DOHH2 (cell line): ENCODE measurements around the gene SNX30.

ENCODE experiments used
- H3F3A ChIP-seq: fragments of 200-600 bp; sonication (generic), shearing (Covaris generic); 2 replicates; pipeline ENCODE4 v1.6.0; 2016; ENCODE audit warnings: antibody characterized with exemption, mild to moderate bottlenecking; ENCODE audit not compliant: control insufficient read depth, insufficient read depth
- H3K27ac ChIP-seq: fragments of 200-600 bp; sonication (generic); 2 replicates; pipeline ENCODE4 v1.5.1; 2014; ENCODE audit warnings: low read depth, mild to moderate bottlenecking, low read length, moderate library complexity
- H3K27me3 ChIP-seq: fragments of 200-600 bp; sonication (generic); 2 replicates; pipeline ENCODE4 v1.6.1; 2014; ENCODE audit warnings: mild to moderate bottlenecking, low read length, mixed read lengths; ENCODE audit not compliant: control insufficient read depth
- H3K36me3 ChIP-seq: fragments of 200-600 bp; sonication (generic); 2 replicates; pipeline ENCODE4 v1.6.1; 2014; ENCODE audit warnings: mild to moderate bottlenecking, low read length, moderate library complexity, mixed read lengths; ENCODE audit not compliant: control insufficient read depth
- H3K4me1 ChIP-seq: fragments of 200-600 bp; sonication (generic); 2 replicates; pipeline ENCODE4 v1.6.1; 2014; ENCODE audit warnings: mild to moderate bottlenecking, low read length, mixed read lengths; ENCODE audit not compliant: control insufficient read depth
- H3K4me2 ChIP-seq: fragments of 200-600 bp; sonication (generic); 2 replicates; pipeline ENCODE4 v1.6.0; 2014; ENCODE audit warnings: mild to moderate bottlenecking, low read length, moderate library complexity
- H3K4me3 ChIP-seq: fragments of 200-600 bp; sonication (generic); 2 replicates; pipeline ENCODE4 v1.5.1; 2014; ENCODE audit warnings: mild to moderate bottlenecking, low read length, mixed read lengths
- H3K79me2 ChIP-seq: fragments of 200-600 bp; sonication (generic); 2 replicates; pipeline ENCODE4 v1.6.1; 2014; ENCODE audit warnings: mild to moderate bottlenecking, low read length, mixed read lengths; ENCODE audit not compliant: control insufficient read depth
- H3K9me2 ChIP-seq: fragments of 200-600 bp; sonication (generic); replicated peaks from 2 replicates; pipeline ENCODE4 v1.6.1; 2014; ENCODE audit warnings: mild to moderate bottlenecking, low read length, mixed read lengths; ENCODE audit not compliant: control insufficient read depth
- H3K9me3 ChIP-seq: fragments of 200-600 bp; sonication (generic); 2 replicates; pipeline ENCODE4 v1.6.1; 2014; ENCODE audit warnings: antibody characterized with exemption, low read length, mixed read lengths; ENCODE audit not compliant: control insufficient read depth, insufficient read depth
- H4K20me1 ChIP-seq: fragments of 200-600 bp; sonication (generic); 2 replicates; pipeline ENCODE4 v1.6.0; 2014; ENCODE audit warnings: low read depth, mild to moderate bottlenecking, antibody characterized with exemption, low read length, moderate library complexity; ENCODE audit not compliant: control insufficient read depth, insufficient read depth
- EZH2phosphoT487 ChIP-seq: fragments of 200-600 bp; sonication (generic); IDR thresholded peaks from 2 replicates; pipeline ENCODE4 v1.6.1; 2017; ENCODE audit warnings: borderline replicate concordance, mild to moderate bottlenecking, antibody characterized with exemption, low read length, moderate library complexity, mixed read lengths
- TF ChIP-seq, protein P1 (sequence below): fragments of 200-600 bp; sonication (generic); IDR thresholded peaks from one replicate; pipeline ENCODE4 v1.5.1; 2014; ENCODE audit warnings: antibody characterized with exemption, mild to moderate bottlenecking, low read depth, low read length; ENCODE audit not compliant: poor library complexity, severe bottlenecking

The SNX30 gene

DNA sequence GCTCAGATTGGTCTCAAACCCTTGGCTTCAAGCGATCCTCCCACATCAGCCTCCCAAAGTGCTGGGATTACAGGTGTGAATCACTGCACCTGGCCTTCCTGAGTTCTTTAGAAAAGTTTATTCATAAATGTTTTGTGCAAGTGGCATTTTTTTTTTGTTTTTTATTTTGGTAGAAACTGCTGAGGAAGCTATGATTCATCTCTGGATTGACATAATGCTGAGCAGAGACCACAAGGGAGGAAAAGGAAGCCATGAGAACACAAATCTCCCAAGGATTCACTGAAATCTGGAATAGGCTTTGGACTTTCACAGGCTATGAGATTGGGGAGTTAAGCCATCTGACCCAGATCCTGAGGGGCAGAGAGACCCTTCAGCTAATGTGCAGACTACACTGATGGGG, 143.5 kb downstream of the SNX30 start:
- Histone ChIP-seq H3K27ac (no peak overlapping the region), H3K4me3 (no peak overlapping the region), H3K4me2 (no peak overlapping the region)

DNA sequence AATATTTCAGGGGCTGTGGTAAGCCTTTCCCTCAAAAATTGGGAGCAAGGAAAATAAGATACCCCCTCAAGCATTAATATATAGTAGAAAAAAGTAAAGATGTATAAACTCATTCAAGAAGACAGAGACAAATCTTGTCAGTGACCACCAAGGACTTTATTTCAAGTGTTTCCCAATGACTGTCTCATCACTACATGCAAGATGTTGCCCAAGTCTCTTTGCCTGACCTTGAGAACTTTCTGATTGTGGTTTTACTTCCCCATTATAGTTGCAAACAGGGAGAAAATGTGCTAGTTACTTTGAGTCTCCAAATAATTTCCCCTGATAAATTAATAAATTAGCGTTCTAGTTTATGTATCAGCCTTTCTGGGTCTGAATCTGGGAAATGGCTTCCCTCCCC, 144.1 kb downstream of the SNX30 start:
- Histone ChIP-seq H3K4me1 (peaks cover 31% of the 10 kb centered on the region), H3K36me3 (no peaks in the 10 kb centered on the region), H3K4me3 (no peak overlapping the region), H3K4me2 (no peak overlapping the region), H3K27ac (no peak overlapping the region), H3K27me3 (no peaks in the 10 kb centered on the region), H3F3A (no peaks in the 10 kb centered on the region), H3K9me3 (no peaks in the 10 kb centered on the region), H4K20me1 (no peaks in the 10 kb centered on the region), H3K9me2 (no peaks in the 10 kb centered on the region), H3K79me2 (no peaks in the 10 kb centered on the region)
- TF ChIP-seq EZH2phosphoT487 = no peak
- TF ChIP-seq, protein P1, sequence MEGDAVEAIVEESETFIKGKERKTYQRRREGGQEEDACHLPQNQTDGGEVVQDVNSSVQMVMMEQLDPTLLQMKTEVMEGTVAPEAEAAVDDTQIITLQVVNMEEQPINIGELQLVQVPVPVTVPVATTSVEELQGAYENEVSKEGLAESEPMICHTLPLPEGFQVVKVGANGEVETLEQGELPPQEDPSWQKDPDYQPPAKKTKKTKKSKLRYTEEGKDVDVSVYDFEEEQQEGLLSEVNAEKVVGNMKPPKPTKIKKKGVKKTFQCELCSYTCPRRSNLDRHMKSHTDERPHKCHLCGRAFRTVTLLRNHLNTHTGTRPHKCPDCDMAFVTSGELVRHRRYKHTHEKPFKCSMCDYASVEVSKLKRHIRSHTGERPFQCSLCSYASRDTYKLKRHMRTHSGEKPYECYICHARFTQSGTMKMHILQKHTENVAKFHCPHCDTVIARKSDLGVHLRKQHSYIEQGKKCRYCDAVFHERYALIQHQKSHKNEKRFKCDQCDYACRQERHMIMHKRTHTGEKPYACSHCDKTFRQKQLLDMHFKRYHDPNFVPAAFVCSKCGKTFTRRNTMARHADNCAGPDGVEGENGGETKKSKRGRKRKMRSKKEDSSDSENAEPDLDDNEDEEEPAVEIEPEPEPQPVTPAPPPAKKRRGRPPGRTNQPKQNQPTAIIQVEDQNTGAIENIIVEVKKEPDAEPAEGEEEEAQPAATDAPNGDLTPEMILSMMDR = no peak

More for the DNA sequence above, 143.5 kb downstream of the SNX30 start:
- H3F3A ChIP-seq = no peaks in the 10 kb centered on the region
- no peaks in the 10 kb centered on the region for H3K27me3 ChIP-seq
- H3K9me3 ChIP-seq = no peaks in the 10 kb centered on the region
- H3K36me3 ChIP-seq = no peaks in the 10 kb centered on the region
- H3K4me1 ChIP-seq = peaks cover 30% of the 10 kb centered on the region
- H3K79me2 ChIP-seq = no peaks in the 10 kb centered on the region
- no peaks in the 10 kb centered on the region for H4K20me1 ChIP-seq
- H3K9me2 ChIP-seq = no peaks in the 10 kb centered on the region
- TF ChIP-seq, protein P1 = no peak
- TF ChIP-seq EZH2phosphoT487 = no peak

DNA sequence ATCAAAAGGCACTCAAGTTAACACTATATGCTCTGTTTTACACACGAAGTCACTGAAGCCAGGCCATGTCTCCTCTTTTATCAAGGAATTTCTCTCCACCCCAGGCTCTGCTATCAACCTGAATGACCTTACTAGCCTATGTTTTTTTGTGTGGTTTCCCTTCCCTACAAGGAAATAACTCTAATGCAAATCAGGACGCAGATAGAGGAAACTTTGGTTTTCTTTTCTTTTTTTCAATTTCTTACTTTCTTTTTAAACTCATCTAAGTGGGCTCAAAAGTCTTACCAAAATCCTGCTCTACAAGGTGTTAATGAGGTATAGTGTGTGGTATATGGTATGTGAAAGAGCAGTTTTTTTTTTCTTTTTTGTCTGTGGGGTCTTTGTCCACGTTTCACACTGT, 145.6 kb downstream of the SNX30 start:
- Histone ChIP-seq H3K79me2 (no peaks in the 10 kb centered on the region), H3K4me1 (peaks cover 31% of the 10 kb centered on the region), H3K4me3 (peak overlapping the region; percentile 41), H3K4me2 (peak overlapping the region; percentile 58), H4K20me1 (no peaks in the 10 kb centered on the region), H3K9me3 (no peaks in the 10 kb centered on the region), H3K36me3 (no peaks in the 10 kb centered on the region), H3K27me3 (no peaks in the 10 kb centered on the region), H3K9me2 (no peaks in the 10 kb centered on the region), H3K27ac (no peak overlapping the region), H3F3A (no peaks in the 10 kb centered on the region)
- TF ChIP-seq EZH2phosphoT487 = no peak
- TF ChIP-seq, protein P1 = no peak
